ENCODE measurements around the gene ITGA2B.

DNA sequence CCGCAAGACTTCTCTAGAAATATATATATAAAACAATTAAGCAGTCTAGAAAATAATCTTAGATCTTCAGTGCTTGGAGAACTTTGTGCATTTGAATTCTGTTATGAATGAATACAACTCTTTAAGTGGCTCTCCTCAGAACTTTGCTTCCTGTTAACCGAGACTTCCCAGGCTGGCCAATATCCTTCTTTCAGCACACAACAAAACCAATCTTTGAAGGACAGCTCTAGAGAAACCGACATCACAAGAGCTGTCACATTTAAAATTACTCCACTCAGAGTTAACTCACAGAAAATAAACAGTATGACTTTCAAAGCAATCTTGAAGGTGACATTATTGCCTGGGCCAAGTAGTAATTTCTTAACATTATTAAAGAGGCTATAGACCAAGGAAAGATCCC is 49.7 kb upstream of the ITGA2B start:
- TF ChIP-seq TAF1 (IDR thresholded peaks at IDR 0.05; ENCODE audit: low read depth), result no peak
- TF ChIP-seq, protein P1, sequence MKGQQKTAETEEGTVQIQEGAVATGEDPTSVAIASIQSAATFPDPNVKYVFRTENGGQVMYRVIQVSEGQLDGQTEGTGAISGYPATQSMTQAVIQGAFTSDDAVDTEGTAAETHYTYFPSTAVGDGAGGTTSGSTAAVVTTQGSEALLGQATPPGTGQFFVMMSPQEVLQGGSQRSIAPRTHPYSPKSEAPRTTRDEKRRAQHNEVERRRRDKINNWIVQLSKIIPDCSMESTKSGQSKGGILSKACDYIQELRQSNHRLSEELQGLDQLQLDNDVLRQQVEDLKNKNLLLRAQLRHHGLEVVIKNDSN (IDR thresholded peaks at IDR 0.05), result no peak
- no peak for TF ChIP-seq CEBPB (IDR thresholded peaks at IDR 0.05)
- TF ChIP-seq CREB1 (IDR thresholded peaks at IDR 0.05; ENCODE audit: low read depth), result no peak
- TF ChIP-seq, protein P2, sequence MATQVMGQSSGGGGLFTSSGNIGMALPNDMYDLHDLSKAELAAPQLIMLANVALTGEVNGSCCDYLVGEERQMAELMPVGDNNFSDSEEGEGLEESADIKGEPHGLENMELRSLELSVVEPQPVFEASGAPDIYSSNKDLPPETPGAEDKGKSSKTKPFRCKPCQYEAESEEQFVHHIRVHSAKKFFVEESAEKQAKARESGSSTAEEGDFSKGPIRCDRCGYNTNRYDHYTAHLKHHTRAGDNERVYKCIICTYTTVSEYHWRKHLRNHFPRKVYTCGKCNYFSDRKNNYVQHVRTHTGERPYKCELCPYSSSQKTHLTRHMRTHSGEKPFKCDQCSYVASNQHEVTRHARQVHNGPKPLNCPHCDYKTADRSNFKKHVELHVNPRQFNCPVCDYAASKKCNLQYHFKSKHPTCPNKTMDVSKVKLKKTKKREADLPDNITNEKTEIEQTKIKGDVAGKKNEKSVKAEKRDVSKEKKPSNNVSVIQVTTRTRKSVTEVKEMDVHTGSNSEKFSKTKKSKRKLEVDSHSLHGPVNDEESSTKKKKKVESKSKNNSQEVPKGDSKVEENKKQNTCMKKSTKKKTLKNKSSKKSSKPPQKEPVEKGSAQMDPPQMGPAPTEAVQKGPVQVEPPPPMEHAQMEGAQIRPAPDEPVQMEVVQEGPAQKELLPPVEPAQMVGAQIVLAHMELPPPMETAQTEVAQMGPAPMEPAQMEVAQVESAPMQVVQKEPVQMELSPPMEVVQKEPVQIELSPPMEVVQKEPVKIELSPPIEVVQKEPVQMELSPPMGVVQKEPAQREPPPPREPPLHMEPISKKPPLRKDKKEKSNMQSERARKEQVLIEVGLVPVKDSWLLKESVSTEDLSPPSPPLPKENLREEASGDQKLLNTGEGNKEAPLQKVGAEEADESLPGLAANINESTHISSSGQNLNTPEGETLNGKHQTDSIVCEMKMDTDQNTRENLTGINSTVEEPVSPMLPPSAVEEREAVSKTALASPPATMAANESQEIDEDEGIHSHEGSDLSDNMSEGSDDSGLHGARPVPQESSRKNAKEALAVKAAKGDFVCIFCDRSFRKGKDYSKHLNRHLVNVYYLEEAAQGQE (IDR thresholded peaks at IDR 0.05; ENCODE audit: low read depth), result no peak
- TF ChIP-seq, protein P3, sequence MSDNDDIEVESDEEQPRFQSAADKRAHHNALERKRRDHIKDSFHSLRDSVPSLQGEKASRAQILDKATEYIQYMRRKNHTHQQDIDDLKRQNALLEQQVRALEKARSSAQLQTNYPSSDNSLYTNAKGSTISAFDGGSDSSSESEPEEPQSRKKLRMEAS (IDR thresholded peaks at IDR 0.05), result no peak
- no peak for TF ChIP-seq YY1 (IDR thresholded peaks at IDR 0.05; ENCODE audit: low read depth)
- no peak for TF ChIP-seq TCF12 (IDR thresholded peaks at IDR 0.05; ENCODE audit: low read depth)
- no peak for TF ChIP-seq RAD21 (IDR thresholded peaks at IDR 0.05; ENCODE audit: low read depth)
- no peak for TF ChIP-seq EP300 (IDR thresholded peaks at IDR 0.05; ENCODE audit: borderline replicate concordance)
